ENCODE results near the gene TBC1D22B.

TBC1D22B gene

DNA sequence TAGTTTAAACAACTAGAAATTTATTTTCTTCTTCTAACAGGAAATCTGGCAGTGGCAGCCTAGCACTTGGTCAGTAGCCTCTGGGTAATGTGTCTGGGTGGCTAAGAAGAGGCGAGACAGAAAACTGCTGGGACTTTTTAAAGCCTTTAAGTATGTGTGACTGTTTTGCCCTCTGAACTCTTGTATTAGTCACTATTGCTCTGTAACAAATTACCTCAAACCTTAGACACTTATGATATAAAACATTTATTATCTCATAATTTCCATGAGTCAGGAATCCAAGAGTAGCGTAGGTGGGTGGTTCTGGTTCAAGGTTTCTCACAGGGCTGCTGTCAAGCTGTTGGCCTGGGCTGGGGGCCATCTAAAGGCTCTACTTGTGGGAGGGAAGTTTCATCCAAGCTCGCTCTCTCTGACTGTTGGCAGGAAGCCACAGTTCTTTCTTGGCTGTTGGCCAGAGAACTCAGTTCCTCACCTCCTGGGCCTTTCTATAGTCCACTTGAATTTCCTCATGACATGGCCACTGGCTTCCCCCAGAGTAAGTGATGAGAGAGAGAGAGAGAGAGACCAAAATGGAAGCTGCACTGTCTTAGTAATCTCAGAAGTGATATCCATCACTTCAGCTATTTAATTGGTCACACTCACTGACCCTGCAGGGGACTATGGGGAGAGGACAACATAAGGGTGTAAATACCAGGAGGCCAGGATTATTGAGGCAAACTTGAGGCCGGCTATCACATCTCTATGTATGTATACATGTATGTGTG lies 17.4 kb upstream of the TBC1D22B start:
- DNase-seq (ENCODE audit: low spot score): peak; percentile 93

DNA sequence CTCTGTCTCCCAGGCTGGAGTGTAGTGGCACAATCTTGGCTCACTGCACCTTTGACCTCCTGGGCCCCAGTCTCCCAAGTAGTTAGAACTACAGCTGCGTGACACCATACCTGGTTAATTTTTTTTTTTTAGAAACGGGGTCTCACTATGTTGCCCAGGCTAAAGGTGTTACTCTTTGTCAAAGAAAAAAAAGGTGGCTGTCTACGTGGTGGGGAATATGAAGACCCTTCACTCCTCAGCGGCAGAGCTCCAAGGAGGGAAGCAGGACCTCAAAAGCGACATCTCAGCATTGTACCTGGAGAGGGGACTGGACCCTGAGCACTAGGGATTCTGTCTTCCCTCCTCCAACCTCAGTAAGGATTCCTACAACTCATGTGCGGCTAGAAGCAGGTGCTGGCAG lies 16.4 kb upstream of the TBC1D22B start:
- no peak for DNase-seq (ENCODE audit: low spot score)

DNA sequence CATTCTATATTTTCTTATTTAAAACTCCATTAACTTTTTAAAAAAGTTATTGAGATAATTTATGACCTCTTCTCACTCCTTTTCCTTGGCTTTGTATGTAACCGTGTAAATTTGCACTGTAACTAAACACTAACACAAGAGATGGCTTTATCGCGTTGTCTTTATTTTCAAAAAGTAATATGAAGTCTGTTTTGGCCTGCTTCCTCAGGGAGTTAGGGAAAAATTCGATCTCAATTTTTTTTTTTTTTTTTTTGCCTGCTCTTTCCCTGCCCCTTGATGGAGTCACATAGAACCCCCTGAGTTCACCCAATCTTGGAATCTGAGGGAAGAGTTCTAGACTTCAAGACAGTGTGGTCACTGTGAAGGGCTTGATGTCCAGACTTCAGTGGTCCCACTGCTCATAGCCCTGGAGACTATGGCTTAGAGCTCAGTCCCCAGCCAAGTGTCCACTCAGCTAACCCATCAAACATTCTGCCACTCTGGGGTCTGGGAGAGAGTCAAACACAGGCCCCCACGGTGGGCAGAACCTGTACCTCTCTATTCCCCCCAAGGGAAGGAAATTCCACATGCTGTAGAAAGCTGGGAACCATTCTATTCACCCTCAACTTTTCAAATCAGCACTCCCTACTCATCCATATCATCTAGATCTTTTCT lies 15.7 kb upstream of the TBC1D22B start:
- DNase-seq (ENCODE audit: low spot score): no peak

DNA sequence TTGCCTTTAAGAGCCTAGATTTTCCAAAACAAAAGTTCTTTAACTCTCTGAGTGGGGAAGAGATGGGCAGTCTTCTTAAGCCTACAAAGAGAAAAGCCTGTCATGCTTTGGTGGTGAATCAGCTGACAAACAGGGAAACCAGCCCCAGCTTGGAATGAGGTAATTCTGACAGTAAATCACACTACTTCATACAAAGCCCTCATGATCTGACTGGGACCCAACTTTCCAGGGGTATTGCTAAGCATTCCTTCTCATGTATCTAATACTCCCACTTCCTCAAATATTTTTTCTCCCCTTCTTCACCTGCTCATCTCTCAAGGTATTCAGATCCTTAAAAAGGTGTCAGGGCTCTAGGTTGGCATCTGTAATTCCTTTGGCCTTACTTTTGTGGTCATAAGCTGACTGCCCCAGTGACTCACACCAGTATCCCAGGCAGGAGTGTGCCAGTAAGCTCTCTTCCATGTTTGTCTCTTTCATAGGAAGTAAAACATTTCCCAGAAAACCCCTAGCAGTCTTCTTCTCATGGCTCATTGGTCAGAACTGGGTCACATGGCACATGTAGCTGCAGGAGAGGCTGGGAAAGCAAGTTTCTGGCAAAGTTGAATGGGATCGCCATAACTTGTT lies 15.0 kb upstream of the TBC1D22B start:
- no peak for DNase-seq (ENCODE audit: low spot score)

DNA sequence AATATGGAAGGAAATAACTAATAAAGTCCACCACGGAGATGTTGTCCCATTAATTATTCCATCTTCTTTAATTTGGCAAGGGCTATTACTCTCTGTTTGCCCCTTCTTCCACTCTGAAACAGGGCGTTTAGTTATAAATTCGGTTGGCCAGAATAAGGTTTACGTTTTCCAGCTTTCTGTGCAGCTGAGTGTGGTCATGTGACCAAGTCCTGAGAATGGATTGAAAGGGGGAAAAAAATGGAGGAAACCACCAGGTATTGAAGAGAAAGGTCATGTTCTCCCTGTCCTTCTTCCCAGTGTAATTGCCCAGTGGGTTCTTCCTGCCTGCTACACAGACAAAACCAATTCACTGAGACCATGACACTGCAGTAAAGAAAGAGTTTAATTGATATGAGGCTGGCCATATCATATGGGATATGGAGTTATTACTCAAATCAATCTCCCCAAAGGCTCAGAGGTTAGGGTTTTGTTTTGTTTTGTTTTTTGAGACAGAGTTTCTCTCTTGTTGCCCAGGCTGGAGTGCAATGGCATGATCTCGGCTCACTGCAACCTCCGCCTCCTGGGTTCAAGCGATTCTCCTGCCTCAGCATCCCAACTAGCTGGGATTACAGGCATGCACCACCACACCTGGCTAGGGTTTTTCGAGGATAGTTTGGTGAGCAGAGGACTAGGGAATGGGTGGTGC lies 14.3 kb upstream of the TBC1D22B start:
- no peak for DNase-seq (ENCODE audit: low spot score)

DNA sequence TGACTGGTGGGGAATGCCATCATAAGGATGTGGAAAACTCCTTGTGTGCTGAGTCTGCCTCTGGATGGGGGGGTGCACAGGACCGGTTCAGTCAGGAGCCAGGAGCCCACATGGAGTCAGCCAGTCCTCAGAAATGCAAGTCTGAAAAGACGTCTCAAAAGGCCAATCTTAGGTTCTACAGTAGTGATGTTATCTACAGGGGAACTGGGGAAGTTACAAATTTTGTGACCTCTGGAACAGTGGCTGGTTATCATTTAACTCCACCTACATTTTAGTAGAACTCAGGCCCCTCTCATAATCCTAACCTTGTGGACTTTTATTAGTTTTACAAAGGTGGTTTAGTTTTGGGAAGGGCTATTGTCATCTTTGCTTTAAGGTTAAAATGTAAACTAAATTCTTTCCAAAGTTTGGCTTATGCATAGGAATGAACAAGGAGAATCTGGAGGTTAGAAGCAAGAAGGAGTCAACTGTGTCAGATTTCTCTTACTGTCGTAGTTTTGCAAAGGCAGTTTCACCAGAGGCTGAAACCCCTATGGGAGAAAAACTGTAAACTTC lies 13.7 kb upstream of the TBC1D22B start:
- no peak for DNase-seq (ENCODE audit: low spot score)

DNA sequence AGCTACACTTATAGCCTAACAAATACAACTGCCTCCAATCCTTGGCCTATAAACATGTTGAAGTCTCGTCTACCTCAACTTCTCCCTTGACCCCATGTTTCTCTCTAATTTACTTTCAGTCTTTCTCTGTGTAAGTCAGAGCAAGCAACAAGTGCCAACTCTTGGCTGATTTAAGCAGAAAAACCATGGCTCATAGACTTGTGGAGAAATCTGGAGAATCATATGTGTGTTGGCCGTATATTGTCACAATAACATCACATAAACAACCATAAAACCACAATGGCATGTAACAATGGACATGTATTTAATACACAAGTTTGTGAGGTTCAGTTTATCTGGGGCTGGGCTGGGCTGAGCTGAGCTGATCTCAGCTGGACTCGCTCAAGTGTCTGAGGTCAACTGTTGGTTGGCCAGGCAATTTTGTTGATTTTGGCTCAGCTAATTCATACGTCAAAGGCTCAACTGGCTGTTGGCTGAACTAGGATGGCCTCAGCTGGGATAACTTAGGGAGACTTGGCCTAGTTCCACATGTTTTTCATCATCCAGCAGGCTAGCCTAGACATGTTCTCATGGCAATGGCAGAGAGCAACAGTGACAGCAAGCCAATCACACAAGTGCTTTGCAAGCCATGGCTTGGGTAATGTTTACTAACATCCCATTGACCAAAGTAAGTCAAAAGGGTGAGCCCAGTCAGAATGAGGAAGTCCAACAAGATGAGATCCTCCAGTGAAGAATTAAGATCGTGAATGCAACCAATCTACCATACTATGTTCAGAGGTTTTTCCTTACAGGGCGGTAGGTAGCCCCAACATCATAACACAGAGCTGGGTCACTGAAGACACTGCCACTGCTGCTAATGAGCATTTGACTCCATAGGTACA lies 12.9 kb upstream of the TBC1D22B start:
- peak; percentile 32 for DNase-seq (ENCODE audit: low spot score)

DNA sequence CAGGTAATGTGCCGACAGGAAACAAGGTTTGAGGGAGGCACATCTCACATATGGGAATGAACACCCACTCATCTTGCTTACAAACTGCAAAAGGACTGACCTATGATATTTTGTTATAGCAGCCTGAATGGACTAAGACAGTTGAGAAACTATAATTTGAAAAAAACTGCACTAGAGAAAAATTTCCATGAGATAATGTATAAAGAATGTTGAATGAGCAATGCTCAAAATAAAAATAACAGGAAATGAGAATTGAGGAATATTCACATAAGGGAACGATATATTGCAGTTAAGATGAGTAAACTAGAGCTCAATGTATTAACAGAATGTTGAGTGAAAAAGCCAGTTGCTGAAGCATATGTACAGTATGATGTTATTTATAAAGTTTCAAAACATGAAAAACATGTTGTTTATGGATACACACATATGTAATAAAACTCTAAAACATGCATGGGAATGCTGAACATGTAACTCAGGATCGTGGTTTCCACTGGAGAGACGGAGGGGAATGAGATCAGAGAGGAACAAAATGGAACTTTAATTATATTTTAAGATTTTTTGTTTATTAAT lies 6.3 kb upstream of the TBC1D22B start:
- no peak for DNase-seq (ENCODE audit: low spot score)

DNA sequence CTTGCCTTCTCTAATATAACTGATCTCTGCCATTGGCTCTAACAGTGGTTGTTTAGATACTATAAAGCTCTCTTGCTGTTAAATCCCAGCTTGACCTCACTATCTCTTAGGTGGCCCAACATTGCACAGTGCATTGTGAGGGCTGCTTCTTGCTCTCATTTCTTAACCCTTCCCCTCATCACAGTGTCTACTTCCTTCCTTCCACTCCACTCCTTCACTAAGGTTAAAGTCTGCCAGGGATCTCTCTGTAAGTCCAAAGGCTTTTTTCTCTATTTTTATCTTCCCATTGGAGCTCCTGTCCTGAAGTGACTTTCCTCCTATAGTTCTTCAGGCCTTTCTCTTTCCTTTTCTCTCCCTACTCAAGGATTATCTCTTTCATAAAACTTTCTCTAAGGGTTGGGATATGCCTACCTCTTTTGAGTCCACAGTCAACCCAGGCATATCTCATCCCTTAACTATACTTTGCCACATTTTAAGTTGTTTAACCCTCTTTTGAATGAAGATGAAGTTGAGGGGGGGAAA lies 4.0 kb upstream of the TBC1D22B start:
- DNase-seq (ENCODE audit: low spot score): no peak

DNA sequence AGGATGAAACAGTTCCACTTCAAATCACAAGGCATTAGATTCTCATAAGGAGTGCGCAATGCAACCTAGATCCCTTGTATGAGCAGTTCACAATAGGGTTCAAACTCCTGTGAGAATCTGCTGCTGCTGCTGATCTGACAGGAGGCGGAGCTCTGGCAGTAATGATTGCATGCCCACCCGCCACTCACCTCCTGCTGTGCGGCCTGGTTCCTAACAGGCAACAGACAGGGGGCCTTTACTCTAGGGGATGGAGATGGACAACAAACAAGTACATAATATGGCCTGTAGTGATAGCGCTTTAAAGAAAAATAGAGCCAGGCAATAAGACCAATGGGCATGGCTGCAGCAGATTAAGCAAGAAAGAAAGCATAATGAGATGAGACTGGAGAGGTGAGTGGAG lies 2.7 kb upstream of the TBC1D22B start:
- DNase-seq (ENCODE audit: low spot score): no peak

DNA sequence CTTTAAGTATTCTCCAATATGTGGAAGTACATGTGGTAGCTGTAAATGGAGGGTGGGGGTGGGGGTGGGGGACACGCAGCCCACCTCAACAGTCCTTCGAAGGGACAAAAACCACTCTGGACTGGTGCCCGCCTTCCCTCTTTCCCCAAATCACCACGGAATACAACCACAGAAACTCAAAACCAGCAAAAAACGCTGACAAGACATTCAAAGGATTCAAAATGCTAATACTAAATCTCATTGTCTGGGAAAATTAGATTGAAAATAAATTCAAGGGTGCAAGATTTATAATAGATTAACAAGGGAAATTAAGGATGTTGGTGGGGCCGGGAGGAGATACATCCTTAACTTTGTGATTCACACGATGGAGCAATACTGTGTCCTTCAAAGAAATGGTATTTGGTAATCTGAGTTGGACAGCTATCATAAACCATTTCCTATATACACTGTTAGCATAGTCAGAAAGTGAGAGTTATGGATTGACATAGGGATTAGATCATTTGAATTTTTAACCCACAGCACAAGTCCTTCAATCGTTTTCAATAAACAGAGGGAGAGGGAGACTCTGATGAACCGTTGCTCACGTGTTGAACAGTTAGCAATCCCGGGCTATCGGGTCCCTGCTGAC lies 766 bp upstream of the TBC1D22B start:
- no peak for DNase-seq (ENCODE audit: low spot score)

DNA sequence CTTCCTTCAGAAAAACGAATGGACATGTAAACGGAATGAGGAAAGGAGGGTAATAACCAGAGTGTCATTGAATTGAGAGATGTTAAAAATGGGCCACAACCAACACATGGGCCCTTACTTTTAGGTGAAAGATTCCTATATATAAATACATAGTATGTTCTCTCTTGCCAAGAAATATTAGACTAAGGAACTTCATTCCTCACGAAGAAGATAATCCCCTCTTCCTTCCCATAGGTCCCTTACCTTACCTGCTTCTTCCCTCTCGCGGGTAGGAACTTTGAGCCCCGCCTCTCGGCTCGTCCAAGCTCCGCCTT lies 295 bp upstream of the TBC1D22B start:
- DNase-seq (ENCODE audit: low spot score): no peak

DNA sequence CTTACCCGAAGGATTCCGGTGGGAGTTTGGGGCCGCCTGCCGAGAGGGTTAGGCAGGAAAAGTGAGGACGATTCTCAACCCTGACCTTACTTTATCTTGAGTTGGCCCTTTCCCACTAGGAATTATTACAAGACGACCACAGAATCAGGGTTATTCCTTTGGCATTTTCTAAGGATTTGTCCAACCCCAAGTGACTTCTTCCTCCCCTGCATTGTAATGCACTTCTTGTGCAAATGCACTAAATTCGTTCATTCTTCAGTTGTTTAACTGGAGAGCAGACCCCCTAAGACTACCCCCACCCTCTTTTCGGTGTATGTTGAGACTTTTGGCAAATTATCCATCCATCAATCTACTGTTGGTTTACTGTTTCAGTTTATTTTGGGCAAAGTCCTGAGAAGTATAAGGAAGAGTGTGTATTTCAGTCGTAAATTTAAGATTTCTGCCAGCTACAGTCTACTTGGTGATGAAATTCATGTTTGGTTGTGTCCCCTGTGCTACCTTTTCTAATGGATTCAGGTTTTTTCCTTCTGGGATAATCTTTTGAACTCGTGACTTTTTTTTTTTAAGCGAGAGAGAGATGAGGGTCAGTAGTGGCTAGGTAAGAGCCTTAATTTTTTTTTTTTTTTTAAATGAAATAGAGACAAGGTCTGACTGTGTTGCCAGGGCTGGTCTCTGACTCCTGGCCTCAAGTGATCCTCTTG lies 983 bp downstream of the TBC1D22B start:
- DNase-seq (ENCODE audit: low spot score): peak; percentile 61

DNA sequence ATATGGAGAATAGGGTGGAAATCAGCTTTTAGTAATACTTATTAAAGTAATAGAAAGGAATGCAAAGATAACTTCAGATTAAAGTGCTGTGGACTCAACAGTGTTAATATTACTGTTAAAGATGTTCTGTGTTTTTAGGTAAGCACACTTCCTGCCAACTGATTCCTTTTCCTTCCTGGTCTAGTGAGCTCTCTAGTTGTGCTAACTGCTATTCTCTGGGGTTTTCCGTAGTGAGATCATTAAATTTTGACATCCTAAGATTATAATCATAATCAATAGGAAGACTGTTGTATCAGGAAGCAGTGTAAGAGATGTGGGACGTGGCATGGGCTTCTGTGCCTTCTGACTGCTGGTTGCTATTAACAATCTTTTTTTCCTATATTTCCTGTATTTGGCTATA lies 1.6 kb downstream of the TBC1D22B start:
- DNase-seq (ENCODE audit: low spot score): peak; percentile 63

DNA sequence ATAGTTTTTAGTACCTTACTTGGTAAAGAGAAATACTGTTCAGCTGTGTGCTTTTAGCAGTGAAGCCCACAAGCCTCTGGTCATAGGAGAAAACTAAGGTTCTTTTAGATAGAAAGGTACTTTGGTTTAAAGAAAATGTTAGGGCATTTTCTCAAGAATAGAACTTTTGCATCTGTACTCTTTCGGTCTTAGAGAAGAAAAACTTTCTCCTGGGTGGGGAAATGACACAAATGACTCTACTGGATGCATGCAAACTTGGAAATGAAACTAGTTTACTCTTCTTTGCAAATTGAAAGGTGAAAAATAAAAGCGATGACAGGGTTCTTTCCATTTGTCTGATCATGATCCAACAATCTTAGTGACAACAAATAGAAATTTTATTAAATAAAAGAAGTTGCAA lies 2.5 kb downstream of the TBC1D22B start:
- DNase-seq (ENCODE audit: low spot score): peak; percentile 50

DNA sequence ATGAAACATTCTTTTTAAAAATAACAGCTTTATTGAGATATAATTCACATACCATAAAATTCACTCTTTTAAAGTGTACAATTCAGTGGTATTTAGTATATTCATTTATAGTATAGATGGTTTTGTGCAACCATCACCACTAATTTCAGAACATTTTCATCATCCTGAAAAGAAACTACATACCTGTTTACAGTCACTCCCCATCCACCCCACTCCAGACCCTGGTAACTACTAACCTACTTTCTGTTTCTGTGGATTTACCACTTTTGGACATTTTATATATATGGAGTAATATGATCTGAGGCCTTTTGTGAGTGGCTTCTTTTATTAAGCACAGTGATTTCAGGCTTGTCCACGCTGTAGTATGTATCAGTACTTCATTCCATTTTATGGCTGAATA lies 2.9 kb downstream of the TBC1D22B start:
- no peak for DNase-seq (ENCODE audit: low spot score)

DNA sequence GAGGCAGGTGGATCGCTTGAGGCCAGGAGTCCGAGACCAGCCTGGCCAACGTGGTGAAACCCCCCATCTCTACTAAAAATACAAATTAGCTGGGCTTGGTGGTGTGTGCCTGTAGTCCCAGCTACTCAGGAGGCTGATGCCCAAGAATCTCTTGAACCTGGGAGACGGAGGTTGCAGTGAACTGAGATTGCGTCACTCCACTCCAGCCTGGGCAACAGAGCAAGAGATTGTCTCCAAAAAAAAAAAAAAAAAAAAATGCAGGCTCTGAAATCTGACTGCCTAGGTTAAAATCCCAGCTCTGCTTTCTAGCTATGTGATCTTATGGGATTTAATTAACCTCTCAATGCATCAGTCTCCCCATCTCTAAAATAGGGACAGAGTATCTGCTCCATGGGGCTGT lies 3.6 kb downstream of the TBC1D22B start:
- no peak for DNase-seq (ENCODE audit: low spot score)

DNA sequence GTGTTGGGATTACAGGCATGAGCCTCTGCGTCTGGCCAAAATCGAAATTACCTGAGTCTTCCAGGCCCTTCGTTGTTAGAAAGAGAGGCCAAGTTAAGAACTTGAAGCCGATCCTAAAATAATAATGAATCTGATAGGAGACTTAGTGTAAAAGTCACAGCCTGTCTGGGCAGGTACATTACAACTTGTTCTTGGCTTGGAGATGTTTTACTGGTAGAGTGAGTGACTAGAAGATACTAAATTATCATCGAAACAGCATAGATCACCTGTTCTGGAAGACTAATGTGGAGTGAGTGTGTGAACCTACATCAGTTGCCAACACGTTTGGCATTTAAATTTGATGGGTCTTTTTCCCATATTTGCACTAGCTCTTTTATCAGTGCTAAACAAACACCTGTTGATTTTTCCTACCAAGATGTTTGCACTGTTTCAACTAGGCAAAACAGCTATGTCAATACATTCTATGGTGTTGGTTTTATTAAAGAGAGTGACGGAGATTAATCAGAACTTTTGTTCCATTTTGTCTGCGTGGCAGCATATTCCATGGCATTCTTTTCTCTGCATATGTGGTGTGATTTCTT lies 5.0 kb downstream of the TBC1D22B start:
- DNase-seq (ENCODE audit: low spot score): no peak

DNA sequence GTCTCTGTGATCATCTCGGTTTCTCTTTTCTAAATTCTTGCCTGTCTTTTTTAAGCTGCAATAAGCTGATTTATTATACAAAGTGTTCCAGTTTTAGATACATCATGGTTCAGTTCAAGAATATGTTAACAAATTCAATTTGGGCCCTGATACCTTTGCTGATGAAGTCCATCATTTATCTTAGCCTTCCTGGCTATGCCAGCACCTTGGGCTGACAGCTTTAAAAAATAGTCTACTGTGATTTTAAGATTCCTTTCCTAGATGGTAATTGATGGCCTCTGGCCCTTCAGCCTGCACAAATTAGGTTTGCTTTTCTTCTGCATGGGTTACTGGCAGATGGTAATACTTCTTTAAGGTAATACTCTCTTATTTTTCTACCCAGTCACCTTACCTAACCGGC lies 7.4 kb downstream of the TBC1D22B start:
- DNase-seq (ENCODE audit: low spot score): no peak

DNA sequence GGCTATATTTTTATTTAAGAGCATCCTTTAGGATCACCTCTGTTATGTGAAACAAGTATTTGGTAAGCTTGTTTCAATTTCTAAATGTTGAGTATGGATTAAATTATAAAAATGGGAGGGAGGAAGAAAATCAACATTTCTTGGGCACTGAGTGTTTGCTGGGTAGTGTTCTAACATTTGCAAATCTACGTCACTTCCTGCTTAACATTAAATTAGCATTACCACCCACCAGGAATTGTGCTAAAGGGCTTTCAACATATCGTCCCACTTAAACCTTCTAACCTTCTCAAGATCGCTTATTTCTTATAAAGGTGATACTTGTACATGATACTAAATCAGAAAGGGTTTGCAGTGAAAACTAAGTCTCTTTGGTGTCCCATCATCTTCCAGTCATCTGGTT lies 8.3 kb downstream of the TBC1D22B start:
- no peak for DNase-seq (ENCODE audit: low spot score)
